Measurements from ENCODE around the gene SH2D7. TPM values are rescaled to one million over a fixed set of nuclear protein-coding genes. Genes with fewer than 3 reads are reported as not detected.

The SH2D7 gene
- total and polyA plus RNA-seq, 2 donors (not counting 1 experiment from before 2014, with no cell fraction given), result not detected

DNA sequence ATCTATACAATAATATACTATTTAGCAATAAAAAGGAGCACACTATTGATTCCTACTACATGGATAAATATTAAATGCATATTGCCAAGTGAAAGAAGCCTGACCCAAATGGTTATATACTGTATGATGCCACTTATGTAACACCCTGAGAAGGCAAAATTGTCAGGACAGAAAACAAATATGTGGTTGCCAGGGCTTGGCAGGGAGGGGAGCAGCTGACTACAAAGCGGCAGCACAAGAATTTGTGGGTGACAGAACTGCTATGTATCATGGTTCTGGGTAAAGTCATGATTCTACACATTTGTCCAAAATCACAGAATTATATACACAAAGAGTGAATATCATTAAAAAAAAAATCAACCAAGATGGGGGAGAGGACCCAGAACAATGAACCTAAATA is 37.4 kb upstream of the SH2D7 start:
- ChIA-PET POLR2A (no interaction called here), CTCF (interaction anchor here (1.6 kb wide), 1 partner anchor 14 kb away, joined by 4 read pairs; no protein-coding TSS in a partner anchor)
- peaks cover 61 to 71% of the 10 kb centered on the region in 2 donors for H3K4me1 ChIP-seq (ENCODE audit: control insufficient read depth in 2 of 2, insufficient read depth in 2 of 2, low read length in 2 of 2)
- no CpG with 5 or more reads among the region's 1 CpG for WGBS (ENCODE audit: insufficient coverage)
- H3K4me3 ChIP-seq (ENCODE audit: control extremely low read depth in 1 of 5, extremely low read depth in 1 of 5, insufficient read depth in 1 of 5, low read depth in 2 of 5, low read length in 4 of 5), result no peak overlapping the region
- TF ChIP-seq EZH2 (IDR thresholded peaks at IDR 0.05; ENCODE audit: borderline replicate concordance, insufficient read depth, low read depth, low read length, poor library complexity, severe bottlenecking), result no peak
- TF ChIP-seq CTCF (IDR thresholded peaks at IDR 0.05), result no peak
- Mint-ChIP-seq H3K4me1 (peaks cover 77% of the 10 kb centered on the region), H3K27ac (peak overlapping the region; percentile 86), H3K9me3 (ENCODE audit: insufficient read depth) (no peaks in the 10 kb centered on the region), H3K27me3 (no peaks in the 10 kb centered on the region), H3K4me3 (no peak overlapping the region)
- H3K4me2 ChIP-seq (replicated peaks; ENCODE audit: low read depth, low read length, poor library complexity, severe bottlenecking), result no peak overlapping the region
- peak overlapping the region in 1 of 2 donors; percentile 79 for H3K27ac ChIP-seq (ENCODE audit: low read length in 2 of 2)
- H2AFZ ChIP-seq (ENCODE audit: insufficient read depth, low read depth, low read length, poor library complexity, severe bottlenecking), result no peak overlapping the region
- H3K27me3 ChIP-seq (replicated peaks in 1 of 4; ENCODE audit: control extremely low read depth in 1 of 4, control insufficient read depth in 3 of 4, insufficient read depth in 4 of 4, low read length in 3 of 4), result no peaks in the 10 kb centered on the region
- no peak overlapping the region for H3K9ac ChIP-seq (ENCODE audit: low read length)
- H3K36me3 ChIP-seq (replicated peaks in 1 of 2; ENCODE audit: control extremely low read depth in 1 of 2, control insufficient read depth in 1 of 2, extremely low read depth in 1 of 2, insufficient read depth in 2 of 2, low read length in 1 of 2), result no peaks in the 10 kb centered on the region
- no peaks in the 10 kb centered on the region for H4K20me1 ChIP-seq (ENCODE audit: control insufficient read depth, insufficient read depth, low read length, poor library complexity, severe bottlenecking)
- H3K9me3 ChIP-seq (ENCODE audit: control extremely low read depth in 1 of 3, control insufficient read depth in 2 of 3, insufficient read depth in 1 of 3, low read length in 2 of 3), result no peaks in the 10 kb centered on the region
- DNase-seq (no peak), ATAC-seq (ENCODE audit: low read depth) (no peak)
- H3K79me2 ChIP-seq (ENCODE audit: control insufficient read depth, insufficient read depth, low read length), result peaks cover 69% of the 10 kb centered on the region
- intact Hi-C loops (cut with micrococcal nuclease), result loop anchor here (2.0 to 5.0 kb wide), 3 partner anchors 14 to 63 kb away; no protein-coding TSS in a partner anchor

GRCh38 chr15:78055919-78056713 is 36.2 kb upstream of the SH2D7 start:
- Histone ChIP-seq H3K4me2 (replicated peaks; ENCODE audit: low read depth, low read length, poor library complexity, severe bottlenecking) (peak overlapping the region; percentile 54), H3K9me3 (ENCODE audit: control extremely low read depth in 1 of 3, control insufficient read depth in 2 of 3, insufficient read depth in 1 of 3, low read length in 2 of 3) (no peaks in the 10 kb centered on the region), H2AFZ (ENCODE audit: insufficient read depth, low read depth, low read length, poor library complexity, severe bottlenecking) (no peak overlapping the region), H3K27ac (ENCODE audit: low read length in 2 of 2) (peak overlapping the region; percentile 54 to 79), H3K79me2 (ENCODE audit: control insufficient read depth, insufficient read depth, low read length) (peaks cover 76% of the 10 kb centered on the region), H3K4me1 (ENCODE audit: control insufficient read depth in 2 of 2, insufficient read depth in 2 of 2, low read length in 2 of 2) (peaks cover 57 to 61% of the 10 kb centered on the region in 2 donors), H3K9ac (ENCODE audit: low read length) (peak overlapping the region; percentile 7), H4K20me1 (ENCODE audit: control insufficient read depth, insufficient read depth, low read length, poor library complexity, severe bottlenecking) (no peaks in the 10 kb centered on the region), H3K4me3 (ENCODE audit: control extremely low read depth in 1 of 5, extremely low read depth in 1 of 5, insufficient read depth in 1 of 5, low read depth in 2 of 5, low read length in 4 of 5) (no peak overlapping the region), H3K36me3 (replicated peaks in 1 of 2; ENCODE audit: control extremely low read depth in 1 of 2, control insufficient read depth in 1 of 2, extremely low read depth in 1 of 2, insufficient read depth in 2 of 2, low read length in 1 of 2) (no peaks in the 10 kb centered on the region), H3K27me3 (replicated peaks in 1 of 4; ENCODE audit: control extremely low read depth in 1 of 4, control insufficient read depth in 3 of 4, insufficient read depth in 4 of 4, low read length in 3 of 4) (no peaks in the 10 kb centered on the region)
- Mint-ChIP-seq H3K9me3 (ENCODE audit: insufficient read depth) (no peaks in the 10 kb centered on the region), H3K27me3 (no peaks in the 10 kb centered on the region), H3K4me3 (peak overlapping the region; percentile 59), H3K27ac (peak overlapping the region; percentile 86), H3K4me1 (peaks cover 69% of the 10 kb centered on the region)
- peak; percentile 16 for ATAC-seq (ENCODE audit: low read depth)
- intact Hi-C loops (cut with micrococcal nuclease), result loop anchor here (2.0 to 5.0 kb wide), 3 partner anchors 13 to 64 kb away; partner anchors contain the start of gene TBC1D2B
- ChIA-PET POLR2A (interaction anchor here (0.6 to 1.2 kb wide), 4 partner anchors 12 to 62 kb away, joined by 3 to 12 read pairs (median 6); no protein-coding TSS in a partner anchor), CTCF (interaction anchor here (0.6 to 5.0 kb wide), 4 partner anchors 13 to 753 kb away, joined by 3 to 19 read pairs (median 6); no protein-coding TSS in a partner anchor)
- peak; percentile 20 for DNase-seq
- 6% methylated on average over 2 of the region's 2 CpGs for WGBS (ENCODE audit: insufficient coverage)
- TF ChIP-seq CTCF (IDR thresholded peaks at IDR 0.05) (no peak), EZH2 (IDR thresholded peaks at IDR 0.05; ENCODE audit: borderline replicate concordance, insufficient read depth, low read depth, low read length, poor library complexity, severe bottlenecking) (no peak)

Data from B cell (primary cell).